Esophagus mucosa (tissue), 1 donor: ENCODE measurements around the gene PEX13. TPM values are rescaled to one million over a fixed set of nuclear protein-coding genes. Genes with fewer than 3 reads are reported as not detected.
A peak's percentile ranks its signal among the peaks of the same experiment; 100 is the strongest.

ENCODE experiments used
- ATAC-seq: fragments of 200-7000 bp; cut with Tn5 transposase; one replicate; pipeline ENCODE4 v1.9.1; 2020
- total RNA-seq: library from RNA; stranded (reverse); gene quantifications from one replicate; pipeline ENCODE4 v1.2.4, GENCODE V29; 2023
- donor health status: DM: yes; HTN: yes; CAD: no.

PEX13 gene
- total RNA-seq, 1 donor from 2014 or later = 20.4 TPM

GRCh38 chr2:61085883-61086282, 68.4 kb downstream of the PEX13 start:
- ATAC-seq = no peak

GRCh38 chr2:61089797-61090196, 72.3 kb downstream of the PEX13 start:
- ATAC-seq = no peak

DNA sequence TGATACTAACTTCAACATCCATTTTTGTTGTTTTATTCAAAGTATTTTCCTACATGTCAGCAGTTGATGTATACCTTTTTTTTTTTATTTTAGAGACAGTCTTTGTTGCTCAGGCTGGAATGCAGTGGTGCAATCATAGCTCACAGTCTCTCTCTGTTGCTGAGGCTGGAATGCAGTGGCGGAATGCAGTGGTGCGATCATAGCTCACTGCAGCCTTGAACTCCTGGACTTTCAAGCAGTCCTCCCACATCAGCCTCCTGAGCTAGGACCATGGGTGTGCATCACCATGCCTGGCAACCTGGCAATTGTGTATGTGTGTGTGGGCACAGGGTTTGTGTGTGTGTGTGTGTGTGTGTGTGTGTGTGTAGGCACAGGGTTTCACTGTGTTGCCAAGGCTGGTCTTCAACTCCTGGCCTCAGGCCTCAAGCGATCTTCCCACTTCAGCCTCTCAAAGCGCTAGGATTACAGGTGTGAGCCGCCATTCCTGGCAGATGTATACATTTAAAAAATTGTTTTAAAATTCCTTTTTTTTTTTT, 72.9 kb downstream of the PEX13 start:
- peak; percentile 25 for ATAC-seq

DNA sequence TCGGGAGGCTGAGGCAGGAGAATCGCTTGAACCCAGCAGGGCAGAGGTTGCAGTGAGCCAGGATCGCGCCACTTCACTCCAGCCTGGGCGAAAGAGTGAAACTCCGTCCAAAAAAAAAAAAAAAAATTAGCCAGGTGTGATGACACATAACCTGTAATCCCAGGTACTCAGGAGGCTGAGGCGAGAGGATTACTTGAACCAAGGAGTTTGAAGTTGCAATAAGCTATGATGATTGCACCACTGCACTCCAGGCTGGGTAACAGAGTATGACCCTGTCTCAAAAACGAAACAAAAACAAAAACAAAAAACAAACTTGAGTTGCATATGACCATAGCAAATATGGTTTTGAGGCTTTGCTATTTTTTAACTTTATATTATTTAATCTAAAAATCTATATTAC, 74.0 kb downstream of the PEX13 start:
- ATAC-seq = peak; percentile 49

DNA sequence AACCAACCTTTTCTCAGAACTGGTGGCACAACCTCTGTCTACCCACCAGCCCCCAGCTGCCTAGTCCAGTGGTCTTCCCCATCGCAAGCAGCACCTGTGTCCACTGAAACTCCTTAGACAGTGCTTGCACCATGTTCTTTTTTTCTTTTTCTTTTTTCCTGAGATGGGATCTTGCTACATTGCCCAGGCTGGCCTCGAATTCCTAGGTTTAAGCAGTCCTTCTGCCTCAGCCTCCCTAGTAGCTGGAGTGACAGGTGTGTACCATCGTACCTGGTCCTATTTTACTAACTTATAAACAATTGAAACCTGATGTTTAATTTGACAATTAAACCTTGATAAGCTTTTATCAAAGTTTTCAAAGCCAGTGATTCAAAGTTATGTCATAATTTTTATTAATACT, 78.9 kb downstream of the PEX13 start:
- no peak for ATAC-seq

DNA sequence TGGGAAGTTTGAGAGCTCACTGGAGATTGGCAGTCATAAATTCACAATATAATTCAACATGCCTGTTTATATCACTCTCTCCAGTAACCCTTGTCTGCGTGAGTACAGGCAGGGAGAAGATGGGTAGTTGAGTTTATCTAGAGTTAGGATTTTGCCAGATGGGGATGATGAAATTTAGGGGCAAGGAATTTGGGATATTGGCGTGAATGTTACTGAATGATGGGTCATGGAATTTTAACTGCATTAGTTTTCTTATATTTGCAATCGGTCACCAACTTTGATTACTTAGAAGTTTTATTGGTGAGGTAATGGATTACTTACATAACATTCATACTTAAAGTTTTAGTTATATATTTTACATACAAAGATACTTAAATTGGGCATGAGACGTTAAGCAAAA, 83.3 kb downstream of the PEX13 start:
- no peak for ATAC-seq

Other genes starting within 250 kb of the PEX13 start
- gene REL, start 136.1 kb upstream of the PEX13 start, total RNA-seq = 19.8 TPM
- 3.4 TPM for gene PUS10, start 535 bp downstream of the PEX13 start, total RNA-seq
- 5.3 TPM for gene SANBR, start 48.2 kb downstream of the PEX13 start, total RNA-seq
- gene C2orf74, start 144.5 kb downstream of the PEX13 start, total RNA-seq = 2.9 TPM